Cerebellar cortex (tissue), 1 donor: ENCODE measurements around the gene RBFOX1.

ENCODE experiments used
- DNase-seq: peaks from one replicate; pipeline ENCODE4 v3.0.0-alpha.2; 2015; ENCODE audit warnings: low spot score

The RBFOX1 gene

DNA sequence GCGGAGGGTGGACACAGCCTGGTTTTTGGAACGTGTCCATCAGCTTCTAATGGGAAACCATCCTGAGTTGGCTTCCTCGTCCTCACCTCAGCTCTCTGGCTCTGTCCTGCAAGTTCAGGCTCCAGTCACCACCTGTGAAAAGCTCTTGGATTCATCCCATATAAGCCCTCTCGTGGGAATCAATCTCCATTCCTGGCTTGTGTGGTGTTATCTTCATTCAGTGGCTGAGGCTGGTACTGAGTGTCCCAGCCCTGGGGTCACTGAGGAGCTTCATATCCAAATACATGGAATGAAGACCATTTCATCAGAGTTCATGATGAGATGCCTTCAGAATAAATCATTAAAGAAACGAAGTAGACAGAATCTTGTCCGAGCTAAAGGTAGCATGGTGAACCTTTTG lies 189.2 kb downstream of the RBFOX1 start:
- DNase-seq = peak; percentile 21

DNA sequence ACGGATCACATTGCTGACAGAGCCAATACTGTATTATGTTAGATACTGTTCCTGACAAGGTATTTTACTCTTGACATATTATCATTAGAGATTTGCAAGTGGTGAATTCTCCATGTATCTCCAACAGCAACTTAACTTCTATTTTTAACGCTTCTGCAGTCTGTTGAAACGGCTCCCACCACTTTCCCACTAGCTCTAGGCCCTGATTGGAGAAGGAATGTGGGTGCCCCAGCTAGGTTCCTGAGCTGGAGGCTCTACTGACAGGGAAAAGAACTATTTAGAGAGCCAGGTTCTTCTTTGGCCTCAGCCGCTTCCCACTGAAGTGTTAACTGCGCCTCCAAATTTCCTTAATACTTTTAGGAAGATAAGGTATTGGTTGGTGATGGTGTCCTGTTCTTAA lies 191.8 kb downstream of the RBFOX1 start:
- DNase-seq = no peak

DNA sequence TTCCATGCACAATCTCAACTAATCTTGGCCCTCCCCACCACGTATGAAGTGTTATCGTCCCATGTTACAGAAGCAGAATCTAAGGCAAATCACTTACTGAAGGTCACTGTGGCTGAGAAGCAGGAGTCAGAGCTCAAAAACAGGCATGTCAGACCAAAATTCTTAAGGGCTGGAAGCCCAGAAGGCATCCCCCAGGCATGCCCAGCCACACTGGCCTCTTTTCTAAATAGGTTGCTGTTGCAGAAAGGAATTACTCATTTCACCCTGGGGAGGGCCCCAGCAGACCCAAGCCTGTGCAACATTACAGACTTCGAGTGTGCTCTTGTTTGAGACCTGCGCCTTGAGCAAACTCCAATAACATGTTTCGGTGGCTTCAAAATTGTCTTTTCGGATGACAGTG lies 194.1 kb downstream of the RBFOX1 start:
- DNase-seq = no peak

DNA sequence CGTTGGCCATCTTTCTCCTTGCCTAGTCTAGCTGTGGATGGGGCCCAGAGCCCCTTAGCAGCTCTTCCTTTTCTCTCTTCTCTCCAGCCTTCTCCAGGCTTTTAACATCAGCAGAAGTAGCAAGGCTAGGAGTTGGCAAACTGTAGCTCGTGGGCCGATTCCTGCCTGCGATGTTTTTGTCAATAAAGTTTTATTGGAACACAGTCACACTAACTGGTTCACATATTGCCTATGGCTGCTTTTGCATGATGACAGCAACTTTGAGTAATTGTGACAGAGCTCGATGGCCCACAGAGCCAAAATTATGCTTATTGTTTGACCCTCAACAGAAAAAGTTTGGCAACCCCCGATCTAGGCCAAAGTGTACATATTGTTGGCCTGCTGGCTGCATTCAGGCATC lies 199.9 kb downstream of the RBFOX1 start:
- DNase-seq = no peak

DNA sequence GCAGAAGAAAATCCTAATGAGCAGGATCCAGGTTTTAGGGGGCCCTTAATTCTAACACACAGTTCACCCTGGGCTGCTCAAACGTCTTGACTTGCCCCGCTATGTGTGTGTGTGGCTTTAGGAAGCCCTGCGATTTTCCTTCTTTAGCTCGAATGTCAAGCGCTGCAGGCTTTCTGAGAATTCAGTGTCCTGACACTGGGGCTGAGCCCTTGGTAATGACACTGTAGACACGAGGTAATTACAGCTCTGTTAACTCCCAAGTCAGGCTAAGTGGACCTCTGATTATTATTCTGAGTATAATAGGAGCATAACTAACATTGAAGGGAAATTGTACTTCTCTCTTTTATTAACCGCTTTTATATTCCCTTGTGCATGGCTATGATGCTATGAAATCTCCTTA lies 202.1 kb downstream of the RBFOX1 start:
- DNase-seq = no peak

DNA sequence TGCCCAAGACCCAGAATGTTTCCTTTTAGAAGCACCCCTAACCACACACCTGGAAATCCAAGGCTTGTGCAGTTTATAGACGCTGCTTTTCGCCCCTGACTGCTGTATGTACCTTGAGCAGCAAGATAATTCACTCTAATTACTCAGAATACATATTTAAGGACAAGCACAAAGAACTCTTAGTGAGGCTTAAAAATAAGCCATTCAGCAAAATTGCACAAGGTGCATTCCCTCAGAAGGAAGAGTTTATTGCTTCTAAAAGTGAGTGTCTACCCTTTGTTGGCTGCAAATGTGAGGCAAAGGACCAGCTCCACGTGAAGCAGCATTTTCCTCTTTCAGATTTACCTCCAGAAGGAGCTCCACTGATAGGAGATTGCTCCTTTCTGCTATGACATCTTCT lies 208.4 kb downstream of the RBFOX1 start:
- DNase-seq = no peak

DNA sequence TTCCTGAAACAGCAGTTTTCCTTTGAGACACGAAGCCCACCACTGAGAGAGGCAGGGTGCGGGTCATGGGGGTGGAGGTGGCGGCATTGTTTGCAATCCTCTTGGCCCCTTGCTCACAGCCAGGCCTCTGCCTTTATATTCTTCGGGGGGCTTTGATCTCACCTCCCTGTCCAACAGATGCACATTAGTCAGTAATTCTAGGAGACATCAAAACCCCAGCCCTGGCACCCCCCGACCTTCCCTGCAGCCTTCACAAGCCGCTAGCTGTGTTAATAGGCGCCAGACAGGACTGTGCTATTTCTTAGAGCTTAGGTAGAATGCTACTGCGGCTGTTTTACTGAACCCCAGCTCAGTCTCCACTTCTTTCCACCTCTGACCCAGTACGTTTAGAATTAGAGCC lies 212.6 kb downstream of the RBFOX1 start:
- no peak for DNase-seq

DNA sequence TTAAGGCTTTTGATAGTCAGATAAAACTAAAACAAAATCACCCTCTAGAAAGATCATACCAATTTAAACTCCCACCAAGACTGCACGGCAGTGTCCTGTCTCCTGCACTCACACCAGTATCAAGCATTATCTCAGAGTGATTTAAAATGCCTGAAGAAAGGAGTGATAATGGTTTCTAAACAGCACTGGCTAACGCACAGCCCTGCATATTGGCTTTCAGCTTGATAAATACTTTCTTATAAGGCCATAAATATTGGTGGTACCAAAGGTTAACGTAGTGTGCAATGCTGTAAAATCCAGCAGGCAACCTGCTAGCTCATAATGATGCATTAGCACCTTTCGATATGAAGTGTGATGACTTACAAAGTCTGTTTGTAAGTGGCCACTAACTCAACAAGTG lies 214.3 kb downstream of the RBFOX1 start:
- DNase-seq = no peak

DNA sequence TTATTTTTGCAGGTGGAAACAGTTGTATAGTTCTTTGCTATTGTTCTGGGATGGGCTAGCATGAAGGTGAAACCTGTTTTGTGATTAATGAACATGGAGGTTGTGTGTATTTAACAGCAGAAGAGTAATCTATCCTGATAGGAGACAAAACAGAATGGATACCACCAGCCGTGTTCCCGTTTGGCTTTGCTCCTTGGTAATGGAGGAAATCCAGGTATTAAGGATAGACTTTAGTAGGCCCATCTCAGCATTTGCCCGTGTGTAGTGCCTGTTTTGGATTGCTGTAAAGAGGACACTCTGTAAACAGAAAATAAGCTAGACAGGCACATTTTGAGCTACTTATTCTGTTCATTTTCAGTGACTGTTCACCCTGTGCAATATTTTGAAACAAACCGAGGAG lies 215.1 kb downstream of the RBFOX1 start:
- peak; percentile 58 for DNase-seq

DNA sequence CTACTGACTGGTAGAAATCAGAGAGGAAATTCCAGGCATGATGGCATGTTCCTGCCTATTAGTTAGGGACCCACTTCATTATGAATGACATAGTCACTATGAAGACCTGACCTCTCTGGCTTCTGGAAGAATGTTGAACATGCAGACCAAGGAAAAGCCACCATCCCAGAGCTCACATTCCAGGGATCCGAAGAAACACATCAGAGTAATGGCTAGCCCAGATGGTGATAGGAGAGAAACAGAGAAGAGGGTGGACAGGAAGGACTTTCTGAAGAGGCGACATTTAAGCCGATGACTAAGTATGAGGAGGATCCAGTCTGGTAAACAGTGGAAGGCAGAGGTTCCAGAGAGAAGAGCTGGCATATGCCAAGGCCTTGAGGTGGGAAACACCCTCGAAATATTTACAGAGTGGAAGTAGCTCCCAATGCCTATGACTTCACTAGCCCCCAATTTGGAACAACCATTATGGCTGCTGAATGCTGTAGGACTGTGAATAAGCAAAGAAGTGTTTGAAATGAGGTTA lies 216.2 kb downstream of the RBFOX1 start:
- no peak for DNase-seq

DNA sequence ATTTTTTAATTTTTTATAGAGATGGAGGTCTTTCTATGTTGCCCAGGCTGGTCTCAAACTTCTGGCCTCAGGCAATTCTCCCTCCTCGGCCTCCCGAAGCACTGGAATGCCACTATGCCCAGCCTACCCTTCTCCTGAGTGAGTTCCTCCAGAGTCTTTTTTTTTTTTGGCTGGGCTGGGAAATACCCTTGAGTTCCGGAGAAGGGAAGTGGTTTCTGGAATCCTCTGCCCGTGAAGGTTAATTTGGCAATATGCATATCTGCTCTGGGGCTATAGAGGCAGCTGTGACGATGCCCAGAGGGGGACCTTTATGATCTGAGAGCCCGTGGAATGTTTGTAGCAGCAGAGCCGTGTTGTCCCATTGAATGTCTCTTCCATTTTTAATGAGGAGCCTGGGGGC lies 217.5 kb downstream of the RBFOX1 start:
- DNase-seq = no peak

DNA sequence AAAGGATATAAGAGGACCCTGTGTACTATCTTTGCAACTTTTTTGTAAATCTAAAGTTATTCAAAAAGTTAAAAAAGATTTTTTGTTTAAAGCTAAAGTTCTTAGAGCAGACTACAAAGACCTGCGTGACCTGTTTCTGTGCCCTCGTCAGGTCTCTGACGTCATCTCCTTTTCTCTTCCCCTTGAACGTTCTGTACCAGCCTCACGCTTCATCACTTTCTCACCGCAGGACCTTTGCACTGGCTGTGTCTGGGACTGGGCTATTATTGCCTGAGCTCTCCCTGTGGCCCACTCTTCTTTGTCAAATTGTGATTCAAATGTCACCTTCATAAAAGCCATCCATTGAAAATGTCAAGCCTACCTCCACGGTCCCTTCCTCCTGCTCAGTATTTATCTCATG lies 222.8 kb downstream of the RBFOX1 start:
- DNase-seq = no peak

DNA sequence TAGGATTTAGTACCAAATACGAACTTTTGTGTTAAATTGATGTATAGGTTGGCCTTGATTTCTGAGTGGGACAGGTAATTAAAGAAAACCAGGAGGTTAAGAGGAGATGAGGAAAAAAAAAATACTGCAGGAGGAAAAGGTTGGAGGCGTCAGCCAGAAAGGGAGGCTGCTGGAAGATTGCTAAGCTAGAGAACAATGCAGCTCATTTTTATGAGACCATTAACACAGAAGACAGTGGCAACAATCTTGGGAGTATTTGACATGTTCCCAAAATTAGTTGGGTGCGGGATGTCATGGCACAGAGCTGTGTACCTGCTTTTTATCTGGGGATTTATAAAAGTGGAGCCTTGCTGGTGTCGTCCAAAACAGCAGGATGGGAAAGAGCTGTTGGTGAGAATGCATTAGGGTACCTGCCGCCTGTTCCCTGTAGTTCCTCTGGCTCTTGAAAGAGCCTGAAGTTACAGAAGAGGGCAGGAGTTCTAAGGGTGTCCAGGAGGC lies 229.3 kb downstream of the RBFOX1 start:
- DNase-seq = no peak

DNA sequence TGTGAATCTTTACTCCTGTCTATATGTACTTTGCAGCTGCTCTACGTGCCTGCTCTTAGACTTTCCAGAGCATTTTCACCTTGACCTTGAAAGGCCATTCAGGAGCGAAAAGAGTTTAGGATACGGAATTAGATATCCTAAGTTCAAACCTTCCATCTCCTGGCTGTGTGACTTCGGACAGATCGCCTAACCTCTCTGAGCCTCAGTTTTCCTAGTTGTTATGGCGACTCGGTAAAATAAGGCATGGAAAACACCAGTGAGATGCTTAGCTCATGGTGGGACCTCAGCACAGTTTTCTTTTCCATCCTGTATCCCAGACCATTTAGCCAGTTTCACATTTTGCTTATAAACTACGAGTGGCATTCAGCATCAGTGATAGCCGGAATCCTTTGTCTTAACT lies 233.7 kb downstream of the RBFOX1 start:
- DNase-seq = no peak

DNA sequence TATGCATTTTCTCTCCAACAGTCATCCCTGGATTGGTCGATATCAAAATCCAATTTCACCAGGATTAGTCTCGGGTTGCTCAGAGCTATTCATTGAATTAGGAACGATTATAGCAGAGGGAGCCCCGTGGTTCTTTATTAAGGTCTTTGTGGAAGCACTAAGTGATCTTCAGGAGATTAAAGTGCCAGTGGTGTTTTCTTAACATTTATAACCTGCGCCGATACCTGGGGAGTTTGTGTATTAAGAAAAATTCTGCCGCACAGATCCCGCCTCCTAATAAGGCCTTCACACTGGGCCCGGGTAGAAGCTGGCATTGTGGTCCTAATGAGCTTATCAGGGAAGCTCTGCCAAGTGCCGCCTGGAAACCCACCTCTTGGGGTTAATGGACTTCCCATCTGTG lies 238.7 kb downstream of the RBFOX1 start:
- no peak for DNase-seq

DNA sequence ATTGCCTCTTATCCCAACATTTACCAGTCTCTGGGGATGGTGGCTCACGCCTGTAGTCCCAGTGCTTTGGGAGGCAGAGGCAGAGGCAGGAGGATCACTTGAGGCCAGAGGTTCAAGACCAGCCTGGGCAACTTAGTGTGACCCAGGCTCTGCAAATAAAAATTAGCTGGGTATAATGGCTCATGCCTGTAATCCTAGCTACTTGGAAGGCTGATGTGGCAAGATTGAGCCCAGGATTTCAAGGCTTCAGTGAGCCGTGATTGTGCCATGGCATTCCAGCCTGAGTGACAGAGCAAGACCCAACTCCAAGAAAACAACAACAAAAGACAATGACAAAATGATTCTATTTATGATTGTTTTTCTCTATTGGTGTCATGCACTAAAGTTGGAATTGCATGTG lies 244.9 kb downstream of the RBFOX1 start:
- DNase-seq = no peak

DNA sequence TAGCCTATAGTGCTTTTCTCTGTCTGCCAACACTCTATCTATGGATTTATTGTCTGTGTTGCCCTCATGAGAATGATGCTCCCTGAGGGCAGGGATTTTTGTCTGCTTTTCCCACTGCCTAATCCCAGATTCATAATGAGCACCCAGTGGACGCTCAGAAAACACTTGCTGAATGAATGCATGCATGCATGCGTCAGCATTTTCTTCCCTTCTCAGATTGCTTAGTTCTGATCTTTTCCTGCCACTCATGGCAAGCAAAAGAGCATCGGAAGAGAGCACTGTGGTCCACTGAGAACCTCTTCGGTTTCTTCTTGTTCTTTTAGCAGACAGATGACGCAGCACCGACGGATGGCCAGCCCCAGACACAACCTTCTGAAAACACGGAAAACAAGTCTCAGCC lies 246.8 kb downstream of the RBFOX1 start:
- DNase-seq = no peak

DNA sequence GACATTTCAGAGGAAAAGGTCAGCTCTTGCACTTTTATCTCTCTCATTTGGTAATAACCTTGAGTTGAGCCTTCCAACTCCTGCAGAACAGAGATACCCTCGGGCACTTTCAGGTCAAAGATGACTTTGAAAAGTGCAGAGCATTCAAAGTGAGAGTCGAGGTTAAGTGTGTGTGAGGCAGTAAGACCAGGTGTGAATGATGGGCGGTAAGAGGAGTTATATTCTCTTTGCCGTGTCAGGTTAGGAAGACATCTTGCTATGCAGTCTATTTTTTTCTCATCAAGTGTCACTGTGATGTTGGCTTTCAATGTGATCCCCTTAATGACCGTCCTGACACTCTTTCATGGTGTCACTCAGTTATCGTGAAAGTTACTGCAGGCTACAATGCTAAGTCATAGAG lies 248.5 kb downstream of the RBFOX1 start:
- DNase-seq = no peak

DNA sequence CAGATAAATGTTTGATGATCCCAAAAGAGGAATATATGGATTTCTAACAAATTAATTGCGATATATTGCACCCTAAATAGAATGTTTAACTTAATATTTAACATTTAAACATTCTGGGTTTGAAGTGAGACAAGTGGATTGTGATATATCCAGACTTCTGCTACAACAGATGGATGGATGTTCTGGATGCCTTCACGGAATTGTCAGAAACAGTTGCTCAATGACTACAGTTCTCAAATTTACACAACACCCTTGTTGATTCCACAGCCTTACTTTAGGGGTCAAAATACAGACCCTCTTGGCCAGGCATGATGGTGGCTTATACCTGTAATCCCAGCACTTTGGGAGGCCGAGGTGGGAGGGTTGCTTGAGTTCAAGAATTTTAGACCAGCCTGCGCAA lies 250.8 kb downstream of the RBFOX1 start:
- DNase-seq = no peak

DNA sequence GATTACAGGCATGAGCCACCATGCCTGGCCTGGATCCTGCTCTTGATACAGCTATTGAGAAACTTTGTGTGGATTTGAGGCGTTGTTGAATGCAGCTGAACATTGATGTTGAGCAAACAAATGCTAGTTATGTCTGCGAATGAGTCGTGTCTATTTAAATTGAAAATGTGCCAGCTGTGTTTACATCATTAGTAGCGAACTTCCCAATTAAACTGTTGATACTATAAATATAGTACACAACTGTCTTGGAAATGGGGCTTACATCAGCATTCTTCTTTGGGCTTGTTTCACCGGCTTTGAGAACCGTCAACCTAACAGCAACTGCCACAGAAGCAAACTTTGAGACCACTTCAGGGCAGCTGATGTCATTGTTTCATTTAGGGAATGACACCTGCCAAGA lies 251.9 kb downstream of the RBFOX1 start:
- no peak for DNase-seq

DNA sequence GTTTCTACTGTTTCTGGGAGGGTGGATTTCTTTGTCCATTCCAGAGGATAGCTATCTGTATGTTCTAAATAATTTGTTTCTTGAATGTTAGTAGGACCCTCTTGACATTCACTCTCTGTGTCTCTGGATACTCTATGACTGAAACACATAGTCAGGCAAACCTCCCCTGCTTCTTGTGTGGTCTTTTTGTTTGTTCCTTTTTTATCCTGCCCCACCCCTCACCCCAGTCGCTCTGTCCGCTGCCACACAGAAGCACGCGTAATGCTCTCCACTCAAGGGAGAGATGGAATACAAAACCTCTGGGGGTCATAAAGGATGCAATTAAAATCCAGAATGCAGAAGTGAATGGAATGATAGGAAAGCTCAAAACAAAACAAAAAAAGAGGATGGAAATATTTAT lies 253.1 kb downstream of the RBFOX1 start:
- DNase-seq = no peak

DNA sequence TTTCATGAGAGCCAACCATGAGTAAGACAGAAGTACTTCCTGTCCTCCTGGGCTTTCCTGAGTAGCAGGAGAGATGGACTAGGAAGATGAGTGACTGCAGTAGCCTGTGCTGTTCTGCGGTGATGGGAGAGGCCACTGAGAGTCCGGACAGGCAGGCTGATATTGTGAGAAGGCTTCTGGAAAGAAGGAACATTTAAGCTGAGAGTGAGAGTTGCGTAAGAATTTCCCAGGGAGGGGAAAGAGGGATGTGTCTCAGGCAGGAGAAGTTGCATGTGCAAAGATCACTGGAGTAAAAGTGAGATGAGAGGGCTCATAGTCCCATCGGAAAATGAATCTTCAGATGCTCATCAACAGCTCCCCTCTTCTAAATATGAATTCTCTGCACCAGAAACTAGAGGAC lies 258.3 kb downstream of the RBFOX1 start:
- no peak for DNase-seq

DNA sequence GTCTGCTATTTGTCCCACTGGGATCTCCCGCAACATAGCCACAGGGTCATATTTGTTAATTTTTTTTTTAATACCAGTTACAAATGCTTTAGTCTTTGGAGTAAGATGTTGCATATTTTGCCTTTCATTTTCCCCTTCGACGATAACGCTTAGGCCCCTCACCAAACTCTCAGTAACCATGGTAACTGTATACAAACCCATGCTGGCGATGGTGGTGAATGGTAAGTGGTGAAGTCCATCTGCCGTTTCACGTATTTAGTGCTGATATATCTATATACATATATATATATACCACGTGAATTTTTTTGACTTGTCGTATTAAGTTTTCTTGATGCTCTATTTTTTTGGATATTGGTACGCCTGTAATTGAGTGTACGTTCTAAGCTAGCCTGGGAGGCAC lies 263.7 kb downstream of the RBFOX1 start:
- no peak for DNase-seq

DNA sequence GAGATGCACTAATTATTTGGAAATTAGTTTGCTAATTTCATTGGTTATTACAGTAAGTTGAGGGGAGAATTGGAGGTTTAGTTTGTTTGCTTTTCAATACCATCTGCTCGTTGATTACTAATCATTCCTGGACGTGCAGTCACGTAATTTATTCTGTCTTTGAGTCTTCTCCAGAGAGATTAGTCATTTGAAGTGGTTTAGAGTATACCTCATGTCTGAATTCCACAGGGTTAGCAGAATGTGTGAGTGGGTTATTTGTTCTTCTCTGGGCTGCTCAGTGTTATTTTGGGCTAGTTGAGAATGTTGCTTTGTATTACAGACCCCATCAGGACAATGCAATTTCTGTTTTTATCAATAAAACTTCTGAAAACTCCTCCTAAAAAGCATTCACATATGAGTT lies 265.0 kb downstream of the RBFOX1 start:
- DNase-seq = no peak

DNA sequence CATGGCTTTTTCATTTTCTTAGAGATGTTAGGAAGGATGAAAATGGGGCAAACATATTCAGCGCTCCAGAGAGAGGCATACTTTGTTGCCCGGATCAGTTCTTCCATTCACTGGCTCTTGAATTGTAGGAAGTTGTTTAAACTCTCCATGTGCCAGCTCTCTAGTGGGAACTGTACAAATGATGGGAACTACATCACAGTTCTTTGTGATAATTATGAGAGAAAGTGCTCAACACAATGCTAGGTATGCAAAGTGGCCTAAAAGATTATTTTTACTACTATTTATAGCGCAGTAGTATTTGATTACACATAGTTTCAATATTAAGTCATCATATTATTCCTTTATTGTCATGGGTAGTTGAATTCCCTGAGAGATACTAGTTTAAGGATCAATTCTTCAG lies 268.5 kb downstream of the RBFOX1 start:
- no peak for DNase-seq
